K562 (cell line): Measurements from ENCODE around the gene CSMD2.

ENCODE experiments used
- ARID4B ChIP-seq: sonication (generic); formaldehyde crosslinking; IDR thresholded peaks from 2 replicates; pipeline ENCODE4 v1.8.0; 2022; ENCODE audit warnings: mild to moderate bottlenecking, missing genetic modification reagents
- FOXJ3 ChIP-seq: sonication (generic); formaldehyde crosslinking; IDR thresholded peaks from 2 replicates; pipeline ENCODE4 v1.4.0; 2020; ENCODE audit warnings: mild to moderate bottlenecking, missing genetic modification reagents
- NR1H2 ChIP-seq: sonication (generic); formaldehyde crosslinking; IDR thresholded peaks from 2 replicates; pipeline ENCODE4 v1.4.0; 2020; ENCODE audit warnings: mild to moderate bottlenecking, missing genetic modification reagents

DNA sequence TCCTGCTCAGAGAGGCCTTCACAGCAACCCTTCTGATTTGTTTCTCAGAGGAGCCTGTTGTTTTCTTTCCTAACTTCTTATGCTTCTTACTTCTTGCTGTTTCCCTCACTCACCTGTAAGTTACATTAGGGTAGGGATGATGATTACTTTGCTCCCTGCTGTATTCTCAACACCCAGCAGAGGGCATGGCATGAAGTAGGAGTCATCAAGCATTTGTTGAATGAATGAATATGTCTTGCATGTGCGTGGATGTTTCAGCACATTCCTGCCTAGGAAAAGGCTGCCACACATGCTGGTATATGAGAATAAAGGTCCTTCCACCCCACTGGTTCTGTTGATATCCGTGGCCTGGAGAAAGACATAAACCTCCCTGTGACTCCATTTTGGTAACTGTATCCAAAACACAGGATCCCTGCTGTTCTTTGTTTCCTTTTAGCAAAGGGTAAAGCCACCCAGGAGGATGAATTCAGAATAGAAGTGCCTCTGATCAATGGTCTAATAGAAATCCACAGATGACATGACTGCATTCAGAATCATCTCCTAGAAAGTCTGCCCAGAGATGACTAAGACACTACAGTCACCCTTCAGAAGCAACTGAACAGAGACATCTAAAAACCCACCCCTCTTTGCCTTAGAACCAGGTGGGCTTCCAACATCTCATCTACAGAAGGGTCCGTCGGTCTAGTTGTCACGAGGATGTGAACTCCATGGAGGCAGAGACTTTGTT, 523.8 kb downstream of the CSMD2 start:
- no peak for TF ChIP-seq NR1H2 (CRISPR knock-in tag)
- TF ChIP-seq ARID4B (CRISPR knock-in tag), result no peak
- TF ChIP-seq FOXJ3, result no peak
